ENCODE data around the gene FAM161A.

DNA sequence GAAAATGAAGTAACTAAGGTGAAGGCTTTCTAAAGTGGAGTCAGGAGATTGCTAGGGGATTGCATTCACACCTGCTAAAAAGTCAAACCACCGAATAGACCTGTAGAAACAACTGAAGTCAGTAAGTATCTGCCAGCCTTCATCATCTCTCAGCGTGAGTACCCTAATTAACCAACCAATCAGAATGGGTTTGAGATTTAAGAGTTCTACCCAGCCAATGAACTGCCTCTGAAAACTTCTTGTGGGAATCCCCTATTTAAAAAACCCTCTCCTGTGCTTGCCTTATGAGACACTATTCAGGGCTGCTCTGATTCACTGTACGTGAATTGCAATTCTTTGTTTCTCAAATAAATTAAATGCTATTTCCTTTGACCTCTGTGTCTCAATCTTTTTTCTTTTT lies 3.4 kb upstream of the FAM161A start:
- TF ChIP-seq, protein P1, sequence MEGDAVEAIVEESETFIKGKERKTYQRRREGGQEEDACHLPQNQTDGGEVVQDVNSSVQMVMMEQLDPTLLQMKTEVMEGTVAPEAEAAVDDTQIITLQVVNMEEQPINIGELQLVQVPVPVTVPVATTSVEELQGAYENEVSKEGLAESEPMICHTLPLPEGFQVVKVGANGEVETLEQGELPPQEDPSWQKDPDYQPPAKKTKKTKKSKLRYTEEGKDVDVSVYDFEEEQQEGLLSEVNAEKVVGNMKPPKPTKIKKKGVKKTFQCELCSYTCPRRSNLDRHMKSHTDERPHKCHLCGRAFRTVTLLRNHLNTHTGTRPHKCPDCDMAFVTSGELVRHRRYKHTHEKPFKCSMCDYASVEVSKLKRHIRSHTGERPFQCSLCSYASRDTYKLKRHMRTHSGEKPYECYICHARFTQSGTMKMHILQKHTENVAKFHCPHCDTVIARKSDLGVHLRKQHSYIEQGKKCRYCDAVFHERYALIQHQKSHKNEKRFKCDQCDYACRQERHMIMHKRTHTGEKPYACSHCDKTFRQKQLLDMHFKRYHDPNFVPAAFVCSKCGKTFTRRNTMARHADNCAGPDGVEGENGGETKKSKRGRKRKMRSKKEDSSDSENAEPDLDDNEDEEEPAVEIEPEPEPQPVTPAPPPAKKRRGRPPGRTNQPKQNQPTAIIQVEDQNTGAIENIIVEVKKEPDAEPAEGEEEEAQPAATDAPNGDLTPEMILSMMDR (tag by site-specific recombination; IDR thresholded peaks at IDR 0.05) = no peak
- no peak for TF ChIP-seq GLI2 (tag by site-specific recombination; IDR thresholded peaks at IDR 0.05; ENCODE audit: borderline replicate concordance, low read depth)
- no peak for TF ChIP-seq ZNF792 (tag by site-specific recombination; IDR thresholded peaks at IDR 0.05)

Measured in HEK293 (cell line).